ENCODE results near the gene TMEM156. TPM values are rescaled to one million over a fixed set of nuclear protein-coding genes. Genes with fewer than 3 reads are reported as not detected.

Gene TMEM156
- total RNA-seq, 1 donor from 2014 or later: not detected

DNA sequence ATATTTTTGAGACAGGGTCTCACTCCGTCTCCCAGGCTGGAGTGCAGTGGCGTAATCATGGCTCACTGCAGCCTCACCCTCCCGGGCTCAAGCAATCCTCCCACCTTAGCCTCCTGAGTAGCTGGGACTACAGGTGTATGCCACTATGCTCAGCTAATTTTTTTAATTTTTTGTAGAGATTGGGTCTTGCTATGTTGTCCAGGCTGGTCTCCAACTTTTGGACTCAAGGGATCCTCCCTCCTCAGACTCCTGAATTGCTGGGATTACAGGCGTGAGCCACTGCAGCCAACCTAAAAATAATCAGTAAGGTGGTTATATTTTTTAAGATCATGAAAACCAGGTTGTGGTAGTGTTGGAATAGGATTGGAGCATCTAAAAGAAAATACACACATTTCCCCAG, 38.1 kb downstream of the TMEM156 start:
- no peak overlapping the region for H3K27ac ChIP-seq
- no peaks in the 10 kb centered on the region for H3K4me1 Mint-ChIP-seq
- H4K20me1 ChIP-seq (ENCODE audit: low read depth): no peaks in the 10 kb centered on the region
- H3K9me3 Mint-ChIP-seq: no peaks in the 10 kb centered on the region
- no peak overlapping the region for H2AFZ ChIP-seq (replicated peaks)
- no peak overlapping the region for H3K4me3 ChIP-seq
- H3K27me3 Mint-ChIP-seq (ENCODE audit: insufficient read depth, low read depth): peaks cover 2% of the 10 kb centered on the region
- no peaks in the 10 kb centered on the region for H3K4me1 ChIP-seq
- H3K27ac Mint-ChIP-seq: no peak overlapping the region
- H3K4me2 ChIP-seq: no peak overlapping the region
- H3K36me3 ChIP-seq: no peaks in the 10 kb centered on the region
- H3K27me3 ChIP-seq: no peaks in the 10 kb centered on the region
- DNase-seq (ENCODE audit: low spot score): no peak
- H3F3A ChIP-seq (ENCODE audit: low read depth): no peaks in the 10 kb centered on the region
- H3K79me2 ChIP-seq (ENCODE audit: low read depth): no peaks in the 10 kb centered on the region
- no peaks in the 10 kb centered on the region for H3K9me3 ChIP-seq (ENCODE audit: low read depth)
- H3K4me3 Mint-ChIP-seq: no peak overlapping the region
- TF ChIP-seq, protein P1, sequence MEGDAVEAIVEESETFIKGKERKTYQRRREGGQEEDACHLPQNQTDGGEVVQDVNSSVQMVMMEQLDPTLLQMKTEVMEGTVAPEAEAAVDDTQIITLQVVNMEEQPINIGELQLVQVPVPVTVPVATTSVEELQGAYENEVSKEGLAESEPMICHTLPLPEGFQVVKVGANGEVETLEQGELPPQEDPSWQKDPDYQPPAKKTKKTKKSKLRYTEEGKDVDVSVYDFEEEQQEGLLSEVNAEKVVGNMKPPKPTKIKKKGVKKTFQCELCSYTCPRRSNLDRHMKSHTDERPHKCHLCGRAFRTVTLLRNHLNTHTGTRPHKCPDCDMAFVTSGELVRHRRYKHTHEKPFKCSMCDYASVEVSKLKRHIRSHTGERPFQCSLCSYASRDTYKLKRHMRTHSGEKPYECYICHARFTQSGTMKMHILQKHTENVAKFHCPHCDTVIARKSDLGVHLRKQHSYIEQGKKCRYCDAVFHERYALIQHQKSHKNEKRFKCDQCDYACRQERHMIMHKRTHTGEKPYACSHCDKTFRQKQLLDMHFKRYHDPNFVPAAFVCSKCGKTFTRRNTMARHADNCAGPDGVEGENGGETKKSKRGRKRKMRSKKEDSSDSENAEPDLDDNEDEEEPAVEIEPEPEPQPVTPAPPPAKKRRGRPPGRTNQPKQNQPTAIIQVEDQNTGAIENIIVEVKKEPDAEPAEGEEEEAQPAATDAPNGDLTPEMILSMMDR (IDR thresholded peaks at IDR 0.05): no peak
- TF ChIP-seq EZH2phosphoT487 (IDR thresholded peaks at IDR 0.05) (no peak), EZH2 (IDR thresholded peaks at IDR 0.05) (no peak)
- H3K36me3 Mint-ChIP-seq: no peaks in the 10 kb centered on the region
- H3K9ac ChIP-seq: no peak overlapping the region

DNA sequence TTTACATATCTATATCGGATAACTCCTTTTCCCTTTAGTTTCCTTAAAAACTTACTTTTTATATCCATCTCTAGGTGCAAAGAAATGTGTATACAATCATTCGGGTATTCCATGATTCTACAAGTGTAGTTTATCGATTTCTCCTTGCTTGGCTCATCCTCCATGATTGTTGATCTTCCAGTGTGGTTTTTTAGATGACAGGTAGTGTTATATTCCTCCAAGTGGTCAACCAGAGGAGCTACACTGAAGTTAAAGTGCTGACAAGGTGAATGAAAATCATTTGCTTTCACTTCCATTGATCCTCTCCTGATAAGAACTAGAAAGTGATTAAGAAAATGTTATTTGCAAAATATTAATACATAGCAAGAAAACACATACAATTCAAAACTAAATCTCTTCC, 38.5 kb downstream of the TMEM156 start:
- no peaks in the 10 kb centered on the region for H3K4me1 Mint-ChIP-seq
- Histone ChIP-seq H3K4me2 (no peak overlapping the region), H2AFZ (replicated peaks) (no peak overlapping the region), H3K9me3 (ENCODE audit: low read depth) (no peaks in the 10 kb centered on the region), H4K20me1 (ENCODE audit: low read depth) (no peaks in the 10 kb centered on the region), H3K36me3 (no peaks in the 10 kb centered on the region), H3K9ac (no peak overlapping the region), H3F3A (ENCODE audit: low read depth) (no peaks in the 10 kb centered on the region), H3K27ac (no peak overlapping the region), H3K79me2 (ENCODE audit: low read depth) (no peaks in the 10 kb centered on the region), H3K4me1 (no peaks in the 10 kb centered on the region), H3K4me3 (no peak overlapping the region), H3K27me3 (no peaks in the 10 kb centered on the region)
- no peak overlapping the region for H3K27ac Mint-ChIP-seq
- H3K9me3 Mint-ChIP-seq: no peaks in the 10 kb centered on the region
- no peak overlapping the region for H3K4me3 Mint-ChIP-seq
- H3K36me3 Mint-ChIP-seq: no peaks in the 10 kb centered on the region
- peaks cover 3% of the 10 kb centered on the region for H3K27me3 Mint-ChIP-seq (ENCODE audit: insufficient read depth, low read depth)
- no peak for DNase-seq (ENCODE audit: low spot score)
- TF ChIP-seq, protein P1 (IDR thresholded peaks at IDR 0.05): peak; percentile 18
- no peak for TF ChIP-seq EZH2phosphoT487 (IDR thresholded peaks at IDR 0.05)

DNA sequence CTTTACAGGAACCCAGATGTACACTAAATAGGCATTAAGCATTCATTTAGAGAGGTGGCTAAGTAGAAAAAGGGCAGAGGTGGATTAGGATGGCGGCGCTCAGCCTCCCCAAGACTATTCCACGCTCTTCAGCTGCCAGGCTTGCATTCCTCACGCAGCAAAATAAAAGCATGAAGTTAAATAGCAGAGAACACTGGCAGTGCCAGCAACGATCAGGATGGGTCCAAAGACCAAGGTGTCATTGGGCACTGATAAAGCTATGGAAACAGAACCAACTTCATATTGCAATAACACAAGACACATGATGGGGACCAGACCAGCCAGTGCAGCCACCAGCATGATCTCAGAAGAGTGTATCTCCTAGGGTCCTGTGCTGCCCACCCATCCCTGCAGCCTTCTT, 42.0 kb downstream of the TMEM156 start:
- Histone ChIP-seq H3K27me3 (no peaks in the 10 kb centered on the region), H3K9ac (no peak overlapping the region), H3K36me3 (no peaks in the 10 kb centered on the region), H3K27ac (no peak overlapping the region), H3K9me3 (ENCODE audit: low read depth) (no peaks in the 10 kb centered on the region), H4K20me1 (ENCODE audit: low read depth) (no peaks in the 10 kb centered on the region), H3K4me2 (no peak overlapping the region), H3K79me2 (ENCODE audit: low read depth) (no peaks in the 10 kb centered on the region), H3F3A (ENCODE audit: low read depth) (peaks cover 13% of the 10 kb centered on the region), H3K4me1 (peaks cover 13% of the 10 kb centered on the region), H3K4me3 (no peak overlapping the region), H2AFZ (replicated peaks) (no peak overlapping the region)
- no peak overlapping the region for H3K4me3 Mint-ChIP-seq
- TF ChIP-seq EZH2 (IDR thresholded peaks at IDR 0.05) (no peak), EZH2phosphoT487 (IDR thresholded peaks at IDR 0.05) (no peak)
- TF ChIP-seq, protein P1 (IDR thresholded peaks at IDR 0.05): no peak
- H3K4me1 Mint-ChIP-seq: peaks cover 11% of the 10 kb centered on the region
- no peaks in the 10 kb centered on the region for H3K9me3 Mint-ChIP-seq
- H3K27ac Mint-ChIP-seq: no peak overlapping the region
- peaks cover 8% of the 10 kb centered on the region for H3K27me3 Mint-ChIP-seq (ENCODE audit: insufficient read depth, low read depth)
- DNase-seq (ENCODE audit: low spot score): no peak
- no peaks in the 10 kb centered on the region for H3K36me3 Mint-ChIP-seq
